Measurements from ENCODE around the gene SLC38A2. TPM values are rescaled to one million over a fixed set of nuclear protein-coding genes. Genes with fewer than 3 reads are reported as not detected.

Gene SLC38A2
- polyA plus RNA-seq, 1 donor, result 91.6 TPM

- no peak overlapping the region for H3K27ac ChIP-seq (ENCODE audit: low read length)
- H3K27me3 ChIP-seq (ENCODE audit: control insufficient read depth, insufficient read depth, low read length), result no peaks in the 10 kb centered on the region
- 75% methylated on average over 1 of the region's 2 CpGs for WGBS (ENCODE audit: insufficient coverage, low lambda C conversion rate)
- H3K4me1 ChIP-seq (ENCODE audit: control insufficient read depth, insufficient read depth, low read length), result peaks cover 4% of the 10 kb centered on the region
- no peaks in the 10 kb centered on the region for H3K9me3 ChIP-seq (ENCODE audit: control insufficient read depth, low read depth, low read length)
- no peak overlapping the region for H3K4me3 ChIP-seq (ENCODE audit: low read length)
- H3K36me3 ChIP-seq (ENCODE audit: control insufficient read depth, insufficient read depth, low read length), result peaks cover 68% of the 10 kb centered on the region
- no peak for DNase-seq
These were observed 9.5 kb downstream of the SLC38A2 start for GRCh38 chr12:46362895-46363581.

- no CpG with 5 or more reads among the region's 2 CpGs for WGBS (ENCODE audit: insufficient coverage, low lambda C conversion rate)
These were observed 10.9 kb downstream of the SLC38A2 start for GRCh38 chr12:46361667-46362034.

GRCh38 chr12:46360908-46361666 is 11.5 kb downstream of the SLC38A2 start:
- Histone ChIP-seq H3K9me3 (ENCODE audit: control insufficient read depth, low read depth, low read length) (no peaks in the 10 kb centered on the region), H3K4me1 (ENCODE audit: control insufficient read depth, insufficient read depth, low read length) (no peaks in the 10 kb centered on the region), H3K27me3 (ENCODE audit: control insufficient read depth, insufficient read depth, low read length) (no peaks in the 10 kb centered on the region), H3K27ac (ENCODE audit: low read length) (no peak overlapping the region), H3K36me3 (ENCODE audit: control insufficient read depth, insufficient read depth, low read length) (peaks cover 51% of the 10 kb centered on the region), H3K4me3 (ENCODE audit: low read length) (no peak overlapping the region)
- no peak for DNase-seq
- WGBS (ENCODE audit: insufficient coverage, low lambda C conversion rate), result no CpG with 5 or more reads among the region's 2 CpGs

More at GRCh38 chr12:46361667-46362034, 10.9 kb downstream of the SLC38A2 start:
- Histone ChIP-seq H3K4me3 (ENCODE audit: low read length) (no peak overlapping the region), H3K4me1 (ENCODE audit: control insufficient read depth, insufficient read depth, low read length) (no peaks in the 10 kb centered on the region), H3K27ac (ENCODE audit: low read length) (no peak overlapping the region), H3K27me3 (ENCODE audit: control insufficient read depth, insufficient read depth, low read length) (no peaks in the 10 kb centered on the region), H3K9me3 (ENCODE audit: control insufficient read depth, low read depth, low read length) (no peaks in the 10 kb centered on the region), H3K36me3 (ENCODE audit: control insufficient read depth, insufficient read depth, low read length) (peaks cover 56% of the 10 kb centered on the region)
- DNase-seq, result no peak

DNA sequence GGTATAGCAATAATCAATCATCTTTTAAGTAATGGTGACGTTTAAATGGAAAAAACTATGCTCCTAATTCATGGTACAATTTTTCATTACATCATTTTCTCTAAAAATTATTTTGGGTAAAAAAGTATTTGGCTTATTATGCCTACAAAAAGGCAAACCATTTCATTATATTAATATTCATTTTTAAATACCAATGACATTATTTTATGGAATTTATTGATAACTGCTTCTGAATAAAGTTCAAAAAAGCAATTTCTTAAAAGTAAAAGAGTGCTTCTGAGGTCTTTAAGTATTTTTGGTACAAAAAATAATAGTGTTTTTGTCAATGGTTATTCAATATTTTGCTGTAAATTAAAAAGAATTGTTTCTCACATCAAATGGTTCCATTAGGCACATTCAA is 12.2 kb downstream of the SLC38A2 start:
- H3K27ac ChIP-seq (ENCODE audit: low read length), result no peak overlapping the region
- no peaks in the 10 kb centered on the region for H3K4me1 ChIP-seq (ENCODE audit: control insufficient read depth, insufficient read depth, low read length)
- H3K4me3 ChIP-seq (ENCODE audit: low read length), result no peak overlapping the region
- WGBS (ENCODE audit: insufficient coverage, low lambda C conversion rate), result 100% methylated on average over 1 of the region's 1 CpG
- no peaks in the 10 kb centered on the region for H3K9me3 ChIP-seq (ENCODE audit: control insufficient read depth, low read depth, low read length)
- no peaks in the 10 kb centered on the region for H3K27me3 ChIP-seq (ENCODE audit: control insufficient read depth, insufficient read depth, low read length)
- peaks cover 45% of the 10 kb centered on the region for H3K36me3 ChIP-seq (ENCODE audit: control insufficient read depth, insufficient read depth, low read length)
- no peak for DNase-seq

- H3K27me3 ChIP-seq (ENCODE audit: control insufficient read depth, insufficient read depth, low read length), result no peaks in the 10 kb centered on the region
- no peak overlapping the region for H3K4me3 ChIP-seq (ENCODE audit: low read length)
- no CpG with 5 or more reads among the region's 4 CpGs for WGBS (ENCODE audit: insufficient coverage, low lambda C conversion rate)
- peaks cover 43% of the 10 kb centered on the region for H3K36me3 ChIP-seq (ENCODE audit: control insufficient read depth, insufficient read depth, low read length)
- DNase-seq, result no peak
- no peaks in the 10 kb centered on the region for H3K4me1 ChIP-seq (ENCODE audit: control insufficient read depth, insufficient read depth, low read length)
- no peak overlapping the region for H3K27ac ChIP-seq (ENCODE audit: low read length)
- no peaks in the 10 kb centered on the region for H3K9me3 ChIP-seq (ENCODE audit: control insufficient read depth, low read depth, low read length)
These were observed 12.8 kb downstream of the SLC38A2 start for GRCh38 chr12:46359667-46360280.

DNA sequence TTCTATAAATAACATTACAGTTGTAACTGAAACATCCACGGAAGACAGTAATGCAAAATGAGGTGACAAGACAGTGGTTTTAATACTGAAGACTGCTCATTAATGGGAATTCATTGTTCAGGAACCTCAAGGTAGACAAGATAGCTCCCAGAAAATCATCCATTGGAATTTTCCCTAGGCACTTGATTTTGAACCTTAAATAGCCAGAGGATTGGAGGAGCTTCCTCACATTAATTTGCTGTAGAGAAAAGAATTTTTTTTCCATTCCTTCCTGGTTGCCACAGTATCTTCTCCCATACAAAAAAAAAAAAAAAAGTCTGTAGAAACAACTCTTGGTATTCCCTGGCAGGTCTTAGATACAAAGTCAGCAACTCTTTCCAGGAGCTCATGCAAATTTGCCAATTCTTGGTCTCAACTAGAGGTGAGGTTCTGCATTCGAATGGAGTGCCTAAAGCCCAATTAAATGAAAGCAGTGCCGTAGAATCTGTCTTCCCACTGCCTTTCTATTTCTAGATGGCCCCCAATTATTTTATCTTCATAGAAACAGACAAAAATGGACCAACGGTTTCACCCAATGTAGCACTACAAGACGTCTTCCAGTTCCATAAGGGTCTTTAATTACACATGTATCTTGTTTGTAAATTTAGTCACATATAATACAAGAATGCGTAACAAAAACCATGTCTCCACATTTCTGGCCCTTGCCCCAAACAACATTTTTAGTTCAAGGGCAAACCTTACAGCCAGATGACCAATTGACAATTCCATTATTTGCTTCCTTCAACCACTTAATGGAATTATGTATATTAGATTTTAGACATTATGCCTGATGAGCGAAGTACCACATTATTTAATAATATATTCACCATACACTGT is 13.5 kb downstream of the SLC38A2 start:
- no peak for DNase-seq
- no peak overlapping the region for H3K4me3 ChIP-seq (ENCODE audit: low read length)
- H3K27me3 ChIP-seq (ENCODE audit: control insufficient read depth, insufficient read depth, low read length), result no peaks in the 10 kb centered on the region
- H3K9me3 ChIP-seq (ENCODE audit: control insufficient read depth, low read depth, low read length), result no peaks in the 10 kb centered on the region
- WGBS (ENCODE audit: insufficient coverage, low lambda C conversion rate), result 91% methylated on average over 4 of the region's 7 CpGs
- peaks cover 38% of the 10 kb centered on the region for H3K36me3 ChIP-seq (ENCODE audit: control insufficient read depth, insufficient read depth, low read length)
- no peak overlapping the region for H3K27ac ChIP-seq (ENCODE audit: low read length)
- no peaks in the 10 kb centered on the region for H3K4me1 ChIP-seq (ENCODE audit: control insufficient read depth, insufficient read depth, low read length)

- Histone ChIP-seq H3K9me3 (ENCODE audit: control insufficient read depth, low read depth, low read length) (no peaks in the 10 kb centered on the region), H3K36me3 (ENCODE audit: control insufficient read depth, insufficient read depth, low read length) (peaks cover 32% of the 10 kb centered on the region), H3K27me3 (ENCODE audit: control insufficient read depth, insufficient read depth, low read length) (no peaks in the 10 kb centered on the region), H3K27ac (ENCODE audit: low read length) (no peak overlapping the region), H3K4me1 (ENCODE audit: control insufficient read depth, insufficient read depth, low read length) (no peaks in the 10 kb centered on the region), H3K4me3 (ENCODE audit: low read length) (no peak overlapping the region)
- no peak for DNase-seq
These were observed 14.3 kb downstream of the SLC38A2 start for GRCh38 chr12:46358325-46358700.

- no peak overlapping the region for H3K4me3 ChIP-seq (ENCODE audit: low read length)
- no peaks in the 10 kb centered on the region for H3K9me3 ChIP-seq (ENCODE audit: control insufficient read depth, low read depth, low read length)
- H3K27ac ChIP-seq (ENCODE audit: low read length), result no peak overlapping the region
- peaks cover 25% of the 10 kb centered on the region for H3K36me3 ChIP-seq (ENCODE audit: control insufficient read depth, insufficient read depth, low read length)
- H3K4me1 ChIP-seq (ENCODE audit: control insufficient read depth, insufficient read depth, low read length), result no peaks in the 10 kb centered on the region
- DNase-seq, result no peak
- WGBS (ENCODE audit: insufficient coverage, low lambda C conversion rate), result 25% methylated on average over 2 of the region's 6 CpGs
- no peaks in the 10 kb centered on the region for H3K27me3 ChIP-seq (ENCODE audit: control insufficient read depth, insufficient read depth, low read length)
These were observed 14.9 kb downstream of the SLC38A2 start for GRCh38 chr12:46357438-46358324.

DNA sequence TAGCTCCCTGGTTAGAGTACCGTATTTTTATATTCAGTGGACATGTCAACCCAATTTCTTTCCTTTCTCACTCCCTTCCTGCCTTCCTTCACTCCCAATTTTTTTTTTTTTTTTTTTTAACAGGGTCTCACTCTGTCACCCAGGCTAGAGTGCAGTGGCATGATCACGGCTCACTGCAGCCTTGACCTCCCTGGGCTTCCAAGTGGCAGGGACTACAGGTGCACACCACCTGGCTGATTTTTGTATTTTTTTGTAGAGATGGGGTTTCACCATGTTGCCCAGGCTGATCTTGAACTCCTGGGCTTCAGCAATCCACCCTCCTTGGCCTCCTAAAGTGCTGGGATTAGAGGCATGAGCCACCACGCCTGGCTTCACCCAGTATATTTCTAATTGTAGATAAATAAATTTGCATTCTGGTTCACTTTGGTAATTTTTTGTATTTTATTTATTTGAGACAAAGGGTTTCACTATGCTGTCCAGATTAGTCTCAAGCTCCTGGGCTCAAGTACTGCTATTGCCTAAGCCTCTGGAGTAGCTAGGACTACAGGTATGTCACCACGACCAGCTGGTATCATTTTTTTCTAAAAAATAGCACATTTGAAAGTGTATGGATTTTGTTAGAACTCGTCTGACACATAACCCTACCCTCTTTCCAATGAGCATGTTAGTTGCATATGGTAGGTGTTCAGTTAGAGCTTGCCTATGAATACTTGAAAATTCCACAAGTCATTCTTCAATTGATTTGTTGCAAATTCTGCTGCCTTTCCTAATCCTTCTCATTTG is 15.7 kb downstream of the SLC38A2 start:
- Histone ChIP-seq H3K27me3 (ENCODE audit: control insufficient read depth, insufficient read depth, low read length) (no peaks in the 10 kb centered on the region), H3K36me3 (ENCODE audit: control insufficient read depth, insufficient read depth, low read length) (peaks cover 24% of the 10 kb centered on the region), H3K9me3 (ENCODE audit: control insufficient read depth, low read depth, low read length) (no peaks in the 10 kb centered on the region), H3K27ac (ENCODE audit: low read length) (no peak overlapping the region), H3K4me1 (ENCODE audit: control insufficient read depth, insufficient read depth, low read length) (no peaks in the 10 kb centered on the region), H3K4me3 (ENCODE audit: low read length) (no peak overlapping the region)
- no peak for DNase-seq
- 75% methylated on average over 2 of the region's 5 CpGs for WGBS (ENCODE audit: insufficient coverage, low lambda C conversion rate)

Measured in large intestine (tissue), 3 donors.